Adrenal gland (tissue), 5 donors: ENCODE results near the gene PTTG1IP.

ENCODE experiments used
- CTCF ChIP-seq, 6 experiments: fragments of 450-650 bp in 4 of 6; fragments of 200-600 bp in 2 of 6; sonication (generic) in 1 of 6; IDR thresholded peaks; 1 replicate in 5 of 6; 2 replicates in 1 of 6; pipeline versions ENCODE4 v1.5.1 to v1.8.0; 2016 to 2021; ENCODE audit warnings: antibody characterized with exemption in 6 of 6, mild to moderate bottlenecking in 2 of 6, moderate library complexity in 1 of 6
- POLR2A ChIP-seq, 2 donors: fragments of 450-650 bp; IDR thresholded peaks; one replicate each; pipeline ENCODE4 v1.6.1; 2017; ENCODE audit warnings: antibody characterized with exemption in 2 of 2, mild to moderate bottlenecking in 2 of 2, moderate library complexity in 1 of 2
- donor health status: DM: no; HTN: no; CAD: no.

- TF ChIP-seq POLR2A (IDR thresholded peaks at IDR 0.05) (no peak), CTCF (IDR thresholded peaks at IDR 0.05) (no peak)
Measured at GRCh38 chr21:44814498-44815023, 58.9 kb downstream of the PTTG1IP start.
